HCT116 (cell line): ENCODE measurements around the gene ZIC4. TPM values are rescaled to one million over a fixed set of nuclear protein-coding genes. Genes with fewer than 3 reads are reported as not detected.

Experiments
- ATAC-seq: fragments of 200-7000 bp; cut with Tn5 transposase; 2 replicates; pipeline ENCODE4 v1.9.1; 2020; ENCODE audit warnings: mild to moderate bottlenecking, moderate library complexity
- BruUV-seq: library from RNA; stranded (reverse); fragments of 400-500 nt; replicated peaks from 2 replicates; lab custom pipeline; 2021; lab: Mats Ljungman, UMichigan
- CTCF ChIA-PET: fragments of 300-600 bp; sonication (Branson Sonifier 250); formaldehyde crosslinking; loops from one replicate; lab custom pipeline; 2021; ENCODE audit warnings: antibody characterized with exemption; lab: Charles Lee
- POLR2A ChIA-PET: fragments of 300-600, 350-600 bp; sonication (Branson Sonifier 250); formaldehyde crosslinking; loops from one replicate; lab custom pipeline; 2021; ENCODE audit warnings: antibody characterized with exemption; lab: Charles Lee
- RAD21 ChIA-PET, 2 experiments: fragments of 300-600 bp; sonication (Branson Sonifier 250); formaldehyde crosslinking; loops; one replicate each; lab custom pipeline; 2023; ENCODE audit warnings: low total read pairs in 2 of 2; ENCODE audit not compliant: uncharacterized antibody in 2 of 2, unreplicated experiment in 2 of 2, low non-redundant PET in 1 of 2; lab: Charles Lee
- DNase-seq: peaks from one replicate; pipeline ENCODE4 v3.0.0-alpha.2; 2010; ENCODE audit warnings: low read depth, low spot score
- H2AFZ ChIP-seq: fragments of 200-600 bp; shearing (Covaris generic), sonication (generic); 2 replicates; pipeline ENCODE4 v1.6.1; 2017; ENCODE audit warnings: low read depth, mixed run types, mixed read lengths, antibody characterized with exemption, low read length; ENCODE audit not compliant: poor library complexity, severe bottlenecking
- H3K27ac ChIP-seq: 2 replicates; pipeline ENCODE4 v1.5.1; 2012; ENCODE audit warnings: low read depth, low read length
- H3K27me3 ChIP-seq: fragments of 200-600 bp; sonication (generic); 2 replicates; pipeline ENCODE4 v1.6.1; 2016; ENCODE audit warnings: mixed run types, low read length, mixed read lengths; ENCODE audit not compliant: insufficient read depth
- H3K36me3 ChIP-seq, 2 experiments: fragments of 200-500 bp in 1 of 2; fragments of 200-600 bp in 1 of 2; sonication (Bioruptor generic) in 1 of 2; sonication (generic) in 1 of 2; 2 replicates each; pipeline versions ENCODE4 v1.5.1 to v1.6.1; 2014 to 2016; ENCODE audit warnings: low read length in 2 of 2, inconsistent platforms in 1 of 2, mixed read lengths in 1 of 2, mixed run types in 1 of 2; ENCODE audit not compliant: insufficient read depth in 2 of 2, control insufficient read depth in 1 of 2
- H3K4me1 ChIP-seq, 2 experiments: fragments of 200-600 bp in 1 of 2; sonication (generic) in 1 of 2; 2 replicates each; pipeline versions ENCODE4 v1.5.1 to v1.6.1; 2012 to 2017; ENCODE audit warnings: low read length in 2 of 2, inconsistent platforms in 1 of 2, mild to moderate bottlenecking in 1 of 2, mixed read lengths in 1 of 2, mixed run types in 1 of 2, moderate library complexity in 1 of 2; ENCODE audit not compliant: insufficient read depth in 2 of 2, control insufficient read depth in 1 of 2
- H3K4me2 ChIP-seq: fragments of 200-600 bp; sonication (generic); 2 replicates; pipeline ENCODE4 v1.6.1; 2017; ENCODE audit warnings: mixed run types, low read length, mixed read lengths
- H3K4me3 ChIP-seq, 2 experiments: fragments of 200-600 bp in 1 of 2; sonication (generic) in 1 of 2; replicated peaks in 1 of 2; 2 replicates each; pipeline ENCODE4 v1.5.1; 2011 to 2016; ENCODE audit warnings: low read length in 2 of 2, control low read depth in 1 of 2, low read depth in 1 of 2, mild to moderate bottlenecking in 1 of 2, mixed read lengths in 1 of 2, mixed run types in 1 of 2
- H3K79me2 ChIP-seq: fragments of 200-600 bp; sonication (generic); 2 replicates; pipeline ENCODE4 v1.6.1; 2017; ENCODE audit warnings: mild to moderate bottlenecking, mixed run types, low read length, moderate library complexity, mixed read lengths; ENCODE audit not compliant: insufficient read depth
- H3K9ac ChIP-seq: fragments of 200-600 bp; sonication (generic); 2 replicates; pipeline ENCODE4 v1.6.1; 2016; ENCODE audit warnings: low read length, mixed read lengths
- H3K9me2 ChIP-seq: fragments of 200-600 bp; sonication (generic), shearing (Covaris generic); 2 replicates; pipeline ENCODE4 v1.6.1; 2017; ENCODE audit warnings: mixed run types, mild to moderate bottlenecking, moderate library complexity; ENCODE audit not compliant: insufficient read depth
- H3K9me3 ChIP-seq, 2 experiments: fragments of 200-500 bp in 1 of 2; fragments of 200-600 bp in 1 of 2; sonication (Bioruptor generic) in 1 of 2; sonication (generic) in 1 of 2; 2 replicates each; pipeline ENCODE4 v1.6.1; 2014 to 2017; ENCODE audit warnings: low read length in 2 of 2, mixed read lengths in 2 of 2, inconsistent platforms in 1 of 2, low read depth in 1 of 2, mild to moderate bottlenecking in 1 of 2, mixed run types in 1 of 2, moderate library complexity in 1 of 2; ENCODE audit not compliant: control insufficient read depth in 1 of 2, insufficient read depth in 1 of 2
- H4K20me1 ChIP-seq: fragments of 200-600 bp; sonication (generic), shearing (Covaris generic); 2 replicates; pipeline ENCODE4 v1.6.1; 2017; ENCODE audit warnings: mixed run types, mild to moderate bottlenecking, moderate library complexity; ENCODE audit not compliant: insufficient read depth
- ATF3 ChIP-seq: IDR thresholded peaks from 2 replicates; pipeline ENCODE4 v1.6.1; 2012
- EGR1 ChIP-seq: IDR thresholded peaks from 2 replicates; pipeline ENCODE4 v1.6.1; 2012; ENCODE audit warnings: low read depth
- EZH2 ChIP-seq: fragments of 200-600 bp; sonication (generic); IDR thresholded peaks from 2 replicates; pipeline ENCODE4 v1.6.1; 2017; ENCODE audit warnings: antibody characterized with exemption, mixed run types
- MAX ChIP-seq: IDR thresholded peaks from 2 replicates; pipeline ENCODE4 v1.6.1; 2012
- POLR2AphosphoS5 ChIP-seq: IDR thresholded peaks from 2 replicates; pipeline ENCODE4 v1.6.1; 2011; ENCODE audit warnings: mild to moderate bottlenecking, low read depth, low read length, moderate library complexity
- RAD21 ChIP-seq: IDR thresholded peaks from 2 replicates; pipeline ENCODE4 v1.6.1; 2012; ENCODE audit warnings: low read depth, mild to moderate bottlenecking
- YY1 ChIP-seq: IDR thresholded peaks from 2 replicates; pipeline ENCODE4 v1.6.1; 2011; ENCODE audit warnings: low read length, low read depth, moderate library complexity, mild to moderate bottlenecking; ENCODE audit not compliant: insufficient replicate concordance; ENCODE audit errors: extremely low read depth
- ZFX ChIP-seq: fragments of 450-650 bp; IDR thresholded peaks from 2 replicates; pipeline ENCODE4 v1.6.1; 2017
- intact Hi-C: fragments of 100-400 bp; cut with micrococcal nuclease; formaldehyde crosslinking; loops from 2 replicates; pipeline ENCODE4 v1.10.0; 2022
- total RNA-seq: library from RNA; stranded (reverse); gene quantifications from one replicate; pipeline ENCODE4 v1.2.1, GENCODE V29; 2021; ENCODE audit not compliant: unreplicated experiment

Gene ZIC4
- total RNA-seq, 1 experiment from 2014 or later = not detected

- ChIA-PET POLR2A (no interaction called here), RAD21 (no interaction called here), CTCF (no interaction called here)
- Histone ChIP-seq H3K27ac (no peak overlapping the region), H4K20me1 (no peaks in the 10 kb centered on the region), H3K4me1 (no peaks in the 10 kb centered on the region), H3K9me2 (no peaks in the 10 kb centered on the region), H3K9me3 (no peaks in the 10 kb centered on the region), H3K4me2 (no peak overlapping the region), H3K79me2 (no peaks in the 10 kb centered on the region), H3K27me3 (no peaks in the 10 kb centered on the region), H2AFZ (no peak overlapping the region), H3K36me3 (no peaks in the 10 kb centered on the region), H3K4me3 (no peak overlapping the region)
- BruUV-seq = no TSS peak
- intact Hi-C loops = no loop called here
- DNase-seq = no peak
- TF ChIP-seq ZFX (no peak), MAX (no peak), RAD21 (no peak), EZH2 (no peak), ATF3 (no peak), POLR2AphosphoS5 (no peak)
- TF ChIP-seq, all 23 proteins: peak for 0
- no peak for ATAC-seq
- no peak overlapping the region for H3K9ac ChIP-seq
Observed at GRCh38 chr3:147423537-147423797, 17.1 kb upstream of the ZIC4 start.

- Histone ChIP-seq H2AFZ (no peak overlapping the region), H3K79me2 (no peaks in the 10 kb centered on the region), H3K9me3 (no peaks in the 10 kb centered on the region), H3K4me2 (no peak overlapping the region), H3K4me3 (no peak overlapping the region), H3K36me3 (no peaks in the 10 kb centered on the region), H4K20me1 (no peaks in the 10 kb centered on the region)
- CTCF ChIA-PET = no interaction called here
- no TSS peak for BruUV-seq
- ATAC-seq = no peak
- no peak for TF ChIP-seq POLR2AphosphoS5
- TF ChIP-seq YY1 = no peak
- no peak for TF ChIP-seq EGR1
- TF ChIP-seq ATF3 = no peak
- TF ChIP-seq, all 23 proteins: peak for 0
- RAD21 ChIA-PET = no interaction called here
- Histone ChIP-seq H3K27ac (no peak overlapping the region), H3K9ac (no peak overlapping the region), H3K4me1 (no peaks in the 10 kb centered on the region), H3K9me2 (no peaks in the 10 kb centered on the region), H3K27me3 (no peaks in the 10 kb centered on the region)
- POLR2A ChIA-PET = no interaction called here
- no peak for DNase-seq
- intact Hi-C loops = no loop called here
Observed at GRCh38 chr3:147422601-147423536, 16.5 kb upstream of the ZIC4 start.
